Thyroid gland (tissue), 4 donors: Measurements from ENCODE around the gene LRP1-AS. TPM values are rescaled to one million over a fixed set of nuclear protein-coding genes. Genes with fewer than 3 reads are reported as not detected.

Source experiments
- DNase-seq, 2 donors: peaks; one replicate each; pipeline ENCODE4 v3.0.0-alpha.2; 2019
- H3K27ac ChIP-seq, 3 donors: fragments of 200-600 bp; sonication (generic); 1 replicate in 2 of 3; 2 replicates in 1 of 3; pipeline ENCODE4 v1.5.1; 2016 to 2019; ENCODE audit warnings: mild to moderate bottlenecking in 1 of 3, moderate library complexity in 1 of 3
- H3K27me3 ChIP-seq: fragments of 200-600 bp; sonication (generic); one replicate; pipeline ENCODE4 v1.5.1; 2019
- H3K36me3 ChIP-seq, 2 donors: fragments of 200-600 bp; sonication (generic); one replicate each; pipeline ENCODE4 v1.5.1; 2016 to 2019
- H3K4me1 ChIP-seq, 2 donors: fragments of 200-600 bp; sonication (generic); one replicate each; pipeline ENCODE4 v1.5.1; 2017 to 2019
- H3K4me3 ChIP-seq, 3 donors: fragments of 200-600 bp; sonication (generic); replicated peaks in 1 of 3; 1 replicate in 2 of 3; 2 replicates in 1 of 3; pipeline ENCODE4 v1.5.1; 2016; ENCODE audit warnings: mild to moderate bottlenecking in 1 of 3
- H3K9me3 ChIP-seq: fragments of 200-600 bp; sonication (generic); one replicate; pipeline ENCODE4 v1.5.1; 2017
- CTCF ChIP-seq, 6 experiments: fragments of 200-600 bp in 3 of 6; fragments of 450-650 bp in 3 of 6; sonication (generic) in 3 of 6; IDR thresholded peaks; one replicate each; pipeline ENCODE4 v1.5.1; 2016 to 2019; ENCODE audit warnings: antibody characterized with exemption in 6 of 6, mild to moderate bottlenecking in 2 of 6, inconsistent platforms in 1 of 6, moderate library complexity in 1 of 6
- POLR2A ChIP-seq, 2 donors: fragments of 450-650 bp; IDR thresholded peaks; one replicate each; pipeline ENCODE4 v1.6.1; 2017; ENCODE audit warnings: antibody characterized with exemption in 2 of 2, mild to moderate bottlenecking in 2 of 2, moderate library complexity in 1 of 2
- WGBS, 2 donors: methylation state at CpG; one replicate each; pipeline ENCODE4 v1.1.5; 2017; 5-methylcytosine and 5-hydroxymethylcytosine counted together
- intact Hi-C: fragments of 100-400 bp; cut with DNase I; formaldehyde crosslinking; loops from one replicate; pipeline ENCODE4 v1.15.1; 2023
- total RNA-seq, 4 donors: library from RNA; depleted of rRNA; stranded (reverse); fragments of >200 nt; gene quantifications; one replicate each; pipeline ENCODE4 v1.2.3, GENCODE V29; 2016

LRP1-AS gene
- total RNA-seq, 4 donors from 2014 or later = not detected

DNA sequence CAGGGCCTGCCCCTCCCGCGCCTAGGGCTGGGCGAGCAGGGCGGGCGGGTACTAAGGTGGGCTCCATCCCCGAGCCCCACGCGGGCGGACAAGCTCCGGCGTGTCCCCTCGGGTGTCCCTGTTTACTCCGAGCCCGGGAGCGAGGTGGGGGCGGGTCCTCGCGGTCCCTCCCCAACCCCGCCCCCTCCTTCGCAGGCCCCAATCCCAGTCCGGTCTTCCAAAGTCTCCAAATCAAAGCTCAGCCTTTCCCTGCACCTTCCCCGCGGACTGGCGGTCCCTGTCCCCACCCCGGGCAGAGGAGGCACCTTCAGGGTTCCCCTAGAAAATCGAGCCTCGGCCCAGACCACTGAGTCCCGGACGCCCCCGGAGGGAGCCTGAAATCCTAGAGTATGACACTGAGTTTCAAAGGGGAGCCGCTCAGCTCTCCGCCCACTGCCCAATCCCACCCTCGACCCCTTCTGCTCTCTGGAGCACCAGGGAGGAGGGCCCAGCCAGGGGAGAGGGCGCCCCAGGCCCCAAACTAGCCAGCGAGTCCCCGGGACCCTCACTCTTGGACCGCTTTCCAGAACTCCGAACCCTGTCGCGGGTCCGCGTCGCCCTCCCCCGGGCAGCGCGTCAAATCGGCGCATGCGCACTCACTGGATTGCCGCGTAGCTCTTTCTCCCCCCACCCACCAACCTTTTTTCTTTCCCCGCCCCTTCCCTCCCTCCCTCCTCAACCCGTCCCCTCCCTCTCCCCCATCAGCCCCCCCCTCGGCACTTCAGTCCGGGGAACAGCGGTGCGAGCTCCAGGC is 19.5 kb downstream of the LRP1-AS start, which contains the start of gene LRP1:
Gene LRP1, plus strand, starts transcription at position 758 of the 793 bp plus-strand sequence. CDS start 482 bp downstream, outside the sequence.
- H3K36me3 ChIP-seq = no peaks in the 10 kb centered on the region
- intact Hi-C loops = no loop called here
- peak within 1 kb of the TSS; percentile 88 to 98 (median 98) for H3K27ac ChIP-seq
- peak; percentile 84 to 86 for DNase-seq
- H3K4me1 ChIP-seq = peaks cover 14 to 21% of the 10 kb centered on the region in 2 donors
- 0% methylated on average over 40 to 49 of the region's 57 CpGs for WGBS, 2 donors
- no peaks in the 10 kb centered on the region for H3K27me3 ChIP-seq
- TF ChIP-seq POLR2A (IDR thresholded peaks at IDR 0.05) (peak; percentile 31 to 86), CTCF (IDR thresholded peaks at IDR 0.05) (no peak)
- H3K9me3 ChIP-seq = no peaks in the 10 kb centered on the region
- peak within 1 kb of the TSS; percentile 45 to 98 (median 71) for H3K4me3 ChIP-seq

DNA sequence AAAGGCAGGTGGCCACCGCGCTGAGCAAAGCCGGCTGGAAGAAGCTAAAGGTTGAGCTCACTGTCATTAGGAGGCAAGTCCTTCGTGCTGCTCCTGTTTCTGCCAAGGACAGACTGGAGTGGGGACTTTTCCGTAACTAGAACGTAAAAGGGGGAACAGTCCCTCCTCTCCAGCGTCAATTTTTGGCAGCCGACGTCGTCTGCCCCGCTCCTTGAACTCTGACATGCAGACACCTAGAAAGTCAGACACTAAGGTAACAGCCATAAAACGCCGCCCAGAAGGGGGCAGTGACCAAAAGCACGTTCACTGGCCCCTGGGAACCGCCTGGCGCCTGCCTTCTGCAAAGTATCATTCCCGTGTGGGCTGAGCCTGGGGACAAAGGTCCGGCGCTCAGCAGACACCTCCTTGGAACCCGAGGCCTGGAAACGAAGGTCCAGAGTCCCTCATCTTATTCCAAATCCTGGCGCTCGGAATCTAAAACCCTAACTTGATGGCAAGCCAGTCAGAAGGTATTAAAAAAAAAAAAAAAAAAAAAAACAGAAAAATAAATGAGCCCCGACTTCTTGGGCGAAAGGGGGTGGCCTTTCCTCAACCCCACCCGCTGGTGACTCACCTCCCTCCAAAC is 20.2 kb downstream of the LRP1-AS start:
- Histone ChIP-seq H3K4me1 (peaks cover 14 to 21% of the 10 kb centered on the region in 2 donors), H3K27ac (peak overlapping the region; percentile 88 to 98 (median 98)), H3K9me3 (no peaks in the 10 kb centered on the region), H3K36me3 (no peaks in the 10 kb centered on the region), H3K27me3 (no peaks in the 10 kb centered on the region), H3K4me3 (peak overlapping the region; percentile 45 to 98 (median 71))
- intact Hi-C loops = no loop called here
- peak; percentile 90 to 91 for DNase-seq
- WGBS, 2 donors = 3 to 4% methylated on average over 23 to 24 of the region's 26 CpGs
- TF ChIP-seq CTCF (IDR thresholded peaks at IDR 0.05) = peak in 2 of 6 experiments; percentile 13 to 26
- peak in 1 of 2 donors; percentile 64 for TF ChIP-seq POLR2A (IDR thresholded peaks at IDR 0.05)

DNA sequence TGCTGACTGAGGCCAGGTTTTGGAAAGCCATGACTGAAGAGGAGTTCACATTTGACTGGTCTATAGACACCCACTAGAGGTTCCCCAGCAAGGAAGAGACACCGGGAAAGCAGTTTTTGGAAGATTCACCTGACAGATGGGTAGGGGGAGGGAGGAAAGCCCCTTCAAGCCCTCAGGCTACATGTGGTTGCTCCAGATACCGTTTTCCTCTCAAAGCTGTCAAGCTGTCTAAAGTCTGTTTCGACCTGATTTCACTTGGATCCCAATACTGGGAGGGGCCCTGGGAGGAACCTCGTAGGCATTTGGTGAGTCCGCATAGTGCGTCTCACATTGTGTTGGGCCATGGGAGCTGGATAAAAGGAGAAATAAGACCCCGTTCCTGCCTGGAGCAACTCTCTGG is 20.9 kb downstream of the LRP1-AS start:
- TF ChIP-seq CTCF (IDR thresholded peaks at IDR 0.05) (no peak), POLR2A (IDR thresholded peaks at IDR 0.05) (no peak)
- no peaks in the 10 kb centered on the region for H3K36me3 ChIP-seq
- intact Hi-C loops = no loop called here
- H3K4me1 ChIP-seq = peaks cover 14 to 21% of the 10 kb centered on the region in 2 donors
- H3K9me3 ChIP-seq = no peaks in the 10 kb centered on the region
- no peaks in the 10 kb centered on the region for H3K27me3 ChIP-seq
- DNase-seq = no peak
- H3K4me3 ChIP-seq = peak overlapping the region in 1 of 3 donors; percentile 45
- WGBS, 2 donors = 47 to 63% methylated on average over 7 of the region's 7 CpGs
- H3K27ac ChIP-seq = peak overlapping the region; percentile 88 to 98 (median 98)

DNA sequence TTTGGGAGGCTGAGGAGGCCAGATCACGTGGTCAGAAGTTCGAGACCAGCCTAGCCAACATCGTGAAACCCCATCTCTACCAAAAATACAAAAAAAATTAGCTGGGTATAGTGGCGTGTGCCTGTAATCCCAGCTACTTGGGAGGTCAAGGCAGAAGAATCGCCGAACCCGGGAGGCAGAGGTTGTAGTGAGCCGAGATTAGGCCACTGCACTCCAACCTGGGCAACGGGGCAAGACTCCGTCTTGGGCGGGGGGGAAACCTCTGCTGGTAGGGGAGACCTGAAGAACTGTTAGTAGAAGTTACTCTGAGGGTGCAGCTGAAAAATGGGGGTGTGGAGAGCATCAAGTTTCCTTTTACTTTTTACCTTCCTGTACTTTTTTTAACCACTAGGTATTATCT is 21.4 kb downstream of the LRP1-AS start:
- no peak for DNase-seq
- no peaks in the 10 kb centered on the region for H3K36me3 ChIP-seq
- H3K27ac ChIP-seq = no peak overlapping the region
- no peaks in the 10 kb centered on the region for H3K27me3 ChIP-seq
- no peak for TF ChIP-seq CTCF (IDR thresholded peaks at IDR 0.05)
- no peak for TF ChIP-seq POLR2A (IDR thresholded peaks at IDR 0.05)
- peaks cover 14 to 21% of the 10 kb centered on the region in 2 donors for H3K4me1 ChIP-seq
- WGBS, 2 donors = 91 to 93% methylated on average over 11 of the region's 11 CpGs
- no peak overlapping the region for H3K4me3 ChIP-seq
- no peaks in the 10 kb centered on the region for H3K9me3 ChIP-seq
- intact Hi-C loops = no loop called here
